GM12892 (cell line): ENCODE results near the gene DLGAP5.

Experiments used
- POLR2A ChIP-seq: IDR thresholded peaks from 2 replicates; pipeline ENCODE4 v1.6.1; 2011; ENCODE audit warnings: low read depth, low read length, control low read depth
- POLR2AphosphoS5 ChIP-seq: IDR thresholded peaks from 2 replicates; pipeline ENCODE4 v1.6.1; 2011; ENCODE audit warnings: low read depth, low read length, control low read depth

GRCh38 chr14:55139141-55139540, 52.2 kb downstream of the DLGAP5 start:
- no peak for TF ChIP-seq POLR2A
- no peak for TF ChIP-seq POLR2AphosphoS5
